ENCODE data around the gene ZC2HC1C.
A peak's percentile ranks its signal among the peaks of the same experiment; 100 is the strongest.
"Not testable (repeated sequence)": the region's sequence is repeated elsewhere in the genome, so short reads cannot be mapped to it uniquely, and the experiment has no call there.

Gene ZC2HC1C

DNA sequence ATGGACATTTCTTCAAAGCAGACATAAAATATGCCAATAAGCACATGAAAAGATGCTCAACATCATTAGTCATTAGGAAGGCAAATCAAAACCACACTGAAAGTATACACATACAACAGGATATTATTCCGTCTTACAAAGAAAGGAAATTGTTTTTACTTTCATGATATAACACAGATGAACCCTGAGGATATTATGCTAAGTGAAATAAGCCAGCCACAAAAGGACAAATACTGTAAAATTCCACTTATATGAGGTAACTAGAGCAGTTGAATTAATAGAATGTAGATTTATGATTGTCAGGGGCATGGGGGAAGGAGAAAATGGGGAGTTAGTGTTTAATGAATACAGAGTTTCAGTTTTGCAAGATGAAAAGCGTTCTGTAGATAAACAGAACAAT lies 9.8 kb upstream of the ZC2HC1C start:
- DNase-seq (ENCODE audit: low read depth): no peak

DNA sequence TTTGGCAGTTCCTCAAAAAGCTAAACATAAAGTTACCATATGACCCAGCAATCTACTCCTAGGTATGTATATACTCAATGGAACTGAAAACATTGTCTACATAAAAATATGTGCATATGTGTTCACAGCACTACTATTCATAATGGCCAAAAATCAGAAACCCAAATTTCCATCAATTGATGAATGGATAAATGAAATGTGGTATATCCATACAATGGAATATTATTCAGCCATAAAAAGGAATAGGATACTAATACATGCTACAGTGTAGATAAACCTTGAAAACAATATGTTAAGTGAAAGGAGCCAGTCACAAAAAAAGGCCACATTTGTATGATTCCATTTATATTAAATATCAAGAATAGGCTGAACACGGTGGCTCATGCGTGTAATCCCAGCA lies 9.0 kb upstream of the ZC2HC1C start:
- DNase-seq (ENCODE audit: low read depth): no peak

DNA sequence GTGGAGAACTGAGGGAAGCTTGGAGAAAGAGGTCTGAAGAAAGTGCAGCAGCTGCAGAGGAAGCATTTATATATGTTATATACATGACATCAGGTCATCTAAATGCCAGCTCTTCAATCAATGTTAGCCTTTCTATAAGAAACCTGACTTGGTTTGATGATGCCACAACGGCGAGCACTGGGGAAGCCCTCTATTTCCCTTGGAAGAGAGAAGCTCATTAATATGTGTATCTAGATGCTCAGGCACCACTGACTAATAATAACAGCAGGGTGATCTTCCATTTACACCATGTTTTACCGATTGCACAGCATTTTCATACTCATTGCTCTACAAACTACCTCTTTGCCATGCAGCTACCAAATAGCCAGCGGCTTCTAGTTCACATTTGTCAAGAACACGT lies 6.4 kb upstream of the ZC2HC1C start:
- no peak for DNase-seq (ENCODE audit: low read depth)

DNA sequence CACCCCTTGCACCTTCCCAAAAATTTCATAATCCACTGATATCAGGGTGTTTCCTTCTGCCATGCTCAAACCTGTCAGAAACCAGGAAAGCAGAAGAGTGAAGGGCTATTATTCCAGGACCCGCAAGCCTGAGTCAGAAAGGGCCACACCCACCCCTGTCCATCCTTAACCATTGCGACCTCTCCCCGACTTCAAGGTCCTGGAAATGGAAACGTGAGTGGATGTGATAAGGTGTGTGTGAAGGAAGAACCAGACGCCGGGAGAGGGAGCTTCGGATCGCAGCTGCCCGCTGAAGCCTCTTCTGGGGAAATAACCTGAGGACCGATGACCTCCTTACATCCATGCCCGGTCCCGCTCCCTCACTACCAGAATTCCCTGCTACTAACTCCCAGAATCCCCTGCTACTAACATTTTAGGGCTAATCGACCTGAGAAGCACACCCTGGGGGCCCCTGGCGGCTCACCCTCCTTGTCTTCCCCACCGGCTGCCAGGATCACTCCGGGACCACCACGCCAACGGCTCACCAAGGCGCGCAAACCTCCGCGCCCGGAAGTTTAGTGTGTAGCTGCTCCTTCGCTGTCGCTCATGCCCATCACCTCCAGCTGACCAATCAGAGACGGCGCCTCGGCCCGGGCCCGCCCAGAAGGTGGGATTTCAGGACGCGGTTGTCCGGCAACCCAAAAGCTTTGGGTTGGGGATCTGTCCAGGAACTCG lies 5.8 kb upstream of the ZC2HC1C start, which contains the start of gene ACYP1:
Gene ACYP1 (minus strand): TSS at position 534 of the 714 bp plus-strand sequence. CDS start 471 bp downstream, at position 63.
- DNase-seq (ENCODE audit: low read depth): no peak

DNA sequence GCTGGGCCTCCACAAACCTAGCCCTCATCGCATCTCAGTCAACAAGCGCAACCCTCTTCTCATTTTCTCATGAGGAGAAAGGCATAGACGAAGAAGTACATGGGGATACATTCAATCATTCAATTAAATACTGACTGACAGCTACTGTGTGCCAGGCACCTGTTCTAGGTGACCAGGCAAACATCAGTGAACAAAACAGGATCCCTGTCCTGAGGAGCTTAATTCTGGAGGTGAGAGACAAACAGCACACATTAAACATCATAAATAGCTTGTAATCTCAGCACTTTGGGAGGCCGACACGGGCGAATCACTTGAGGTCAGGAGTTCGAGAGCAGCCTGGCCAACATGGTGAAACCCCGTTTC lies 5.3 kb upstream of the ZC2HC1C start:
- no peak for DNase-seq (ENCODE audit: low read depth)

DNA sequence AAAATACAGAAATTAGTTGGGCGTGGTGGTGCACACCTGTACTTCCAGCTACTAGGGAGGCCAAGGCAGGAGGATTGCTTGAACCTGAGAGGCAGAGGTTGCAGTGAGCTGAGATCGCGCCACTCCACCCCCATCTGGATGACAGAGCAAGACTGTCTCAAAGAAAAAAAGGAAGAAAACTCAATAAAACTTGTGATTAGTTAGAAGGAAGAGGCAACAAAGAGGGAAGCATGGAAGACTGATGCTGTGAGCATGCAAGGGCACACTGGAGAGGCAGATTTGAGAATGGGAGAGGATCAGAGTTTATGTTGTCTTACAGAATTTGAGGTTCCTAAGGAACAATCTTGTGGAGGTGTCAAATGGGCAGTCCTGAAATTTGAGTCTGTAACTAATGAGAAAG lies 2.8 kb upstream of the ZC2HC1C start:
- no peak for DNase-seq (ENCODE audit: low read depth)

DNA sequence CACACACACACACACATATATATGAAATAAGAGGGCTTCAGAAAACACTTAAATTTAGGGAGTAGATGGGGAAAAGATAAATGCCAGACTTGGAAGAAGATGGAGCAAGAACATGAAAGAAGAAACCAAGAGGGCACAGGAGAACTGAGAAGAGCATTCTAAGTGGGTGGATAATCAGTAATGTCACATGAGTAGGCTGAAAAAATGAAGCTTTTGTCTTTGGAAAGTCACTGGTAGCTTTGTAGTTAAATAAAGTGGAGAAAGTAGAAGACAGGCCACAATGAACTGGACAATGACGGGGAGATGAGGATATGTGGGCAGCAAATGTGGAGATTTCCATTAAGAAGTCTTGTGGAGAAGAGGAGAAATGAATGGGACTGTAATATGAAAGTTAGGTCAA lies 2.2 kb upstream of the ZC2HC1C start:
- no peak for DNase-seq (ENCODE audit: low read depth)

DNA sequence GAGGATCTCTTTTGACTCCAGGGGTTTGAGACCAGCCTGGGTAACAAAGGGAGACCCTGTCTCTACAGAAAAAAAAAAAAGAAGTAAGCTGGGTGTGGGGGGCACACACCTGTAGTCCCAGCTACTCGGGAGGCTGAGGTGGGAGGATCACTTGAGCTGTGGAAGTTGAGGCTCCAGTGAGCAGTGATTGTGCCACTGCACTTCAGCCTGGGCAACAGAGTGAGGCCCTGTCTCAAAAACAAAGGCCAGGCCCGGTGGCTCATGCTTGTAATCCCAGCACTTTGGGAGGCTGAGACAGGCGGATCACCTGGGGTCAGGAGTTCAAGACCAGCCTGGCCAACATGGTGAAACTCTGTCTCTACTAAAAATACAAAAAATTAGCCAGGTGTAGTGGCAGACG lies 1.7 kb upstream of the ZC2HC1C start:
- DNase-seq (ENCODE audit: low read depth): not testable (repeated sequence)

DNA sequence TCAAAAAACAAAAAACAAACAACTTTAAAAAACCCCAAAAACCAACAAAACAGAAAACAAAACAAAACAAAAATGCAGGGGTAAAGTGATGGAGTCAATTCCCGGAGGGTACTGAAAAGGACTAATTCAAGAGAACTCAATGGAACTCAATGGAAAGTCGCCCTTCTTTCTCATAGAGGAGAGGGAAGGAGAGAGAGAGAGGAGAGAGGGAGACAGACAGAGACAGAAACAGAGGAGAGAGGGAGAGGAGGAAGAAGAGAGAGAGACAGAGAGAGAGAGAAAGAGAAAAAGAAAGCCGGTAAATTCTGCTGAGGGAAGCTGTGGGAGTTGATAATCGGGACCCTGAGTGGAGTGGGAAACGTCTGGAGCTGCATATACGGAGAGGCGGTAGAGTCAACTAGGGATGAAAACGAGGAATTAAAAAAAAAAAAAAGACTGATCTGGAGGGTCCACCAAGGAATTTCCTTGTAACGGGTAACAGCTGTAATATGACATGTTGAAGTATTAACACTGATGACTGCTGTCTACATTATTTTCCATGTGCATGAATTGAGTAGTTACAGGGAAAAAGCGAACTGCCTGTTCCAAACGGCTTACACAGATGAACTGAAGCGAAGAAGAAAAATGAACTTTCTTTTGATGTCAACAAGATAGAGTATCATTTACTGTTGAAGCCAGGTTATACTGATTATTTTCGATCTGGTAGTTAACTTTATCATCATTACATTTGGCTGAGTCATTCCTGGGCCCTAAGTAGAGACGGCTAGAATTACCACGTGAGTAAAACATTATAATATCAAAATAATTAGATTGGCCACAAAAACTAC lies 934 bp upstream of the ZC2HC1C start:
- no peak for DNase-seq (ENCODE audit: low read depth)

DNA sequence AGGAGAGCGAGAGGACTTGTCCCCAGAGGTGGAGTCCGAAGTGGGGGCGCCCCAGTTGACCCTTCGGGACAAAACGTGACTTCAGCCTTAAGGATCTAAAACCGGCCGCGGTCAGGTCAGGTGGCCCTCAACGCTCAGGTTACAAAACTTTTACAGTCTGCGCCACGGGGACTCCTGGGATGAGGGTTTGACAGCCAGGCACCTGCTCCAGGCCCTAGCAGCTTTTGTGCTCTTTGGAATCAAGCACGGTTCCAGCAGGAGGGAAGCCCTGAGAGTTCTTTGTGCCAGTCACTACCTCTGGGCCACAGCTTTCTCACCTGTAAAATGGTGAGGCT lies 337 bp downstream of the ZC2HC1C start:
- DNase-seq (ENCODE audit: low read depth): no peak

DNA sequence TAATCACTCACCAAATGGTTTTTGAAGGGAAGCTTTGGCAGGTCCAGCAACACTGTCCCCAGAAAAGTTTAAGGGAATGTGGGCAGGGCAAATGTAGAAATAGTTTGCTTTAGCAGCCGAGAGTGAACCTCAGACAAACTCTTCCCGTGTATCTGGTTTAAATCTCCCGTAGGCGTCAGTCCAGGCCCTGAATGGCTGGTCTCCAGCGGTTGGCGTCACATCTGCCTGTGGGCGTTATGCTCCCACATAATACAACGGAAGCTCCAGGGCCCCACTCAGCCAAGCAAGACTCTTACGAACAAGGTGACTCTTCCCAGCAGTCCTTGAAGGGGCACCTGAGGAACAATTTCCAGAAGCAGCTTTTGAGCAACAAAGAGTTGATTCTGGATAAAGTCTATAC lies 942 bp downstream of the ZC2HC1C start:
- no peak for DNase-seq (ENCODE audit: low read depth)

DNA sequence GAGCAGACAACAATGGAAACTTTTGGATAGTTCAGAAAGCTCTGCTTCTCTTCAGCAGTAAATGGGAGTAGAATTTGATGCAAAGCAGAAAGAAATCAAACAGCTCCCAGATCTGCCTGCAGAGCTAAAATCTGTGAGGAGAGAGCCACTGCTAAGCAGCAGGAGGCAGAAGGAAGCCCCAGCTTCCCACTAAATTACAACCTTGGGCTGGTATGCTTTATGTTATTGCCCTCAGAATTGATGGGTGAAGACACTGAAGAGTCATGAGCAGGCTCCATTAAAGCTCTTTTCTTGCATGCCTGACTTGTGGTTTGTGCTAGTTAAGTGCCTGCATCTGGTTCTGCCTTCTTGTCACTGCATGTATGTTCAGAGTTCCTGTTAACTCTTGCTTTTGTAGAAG lies 8.4 kb downstream of the ZC2HC1C start:
- DNase-seq (ENCODE audit: low read depth): no peak

DNA sequence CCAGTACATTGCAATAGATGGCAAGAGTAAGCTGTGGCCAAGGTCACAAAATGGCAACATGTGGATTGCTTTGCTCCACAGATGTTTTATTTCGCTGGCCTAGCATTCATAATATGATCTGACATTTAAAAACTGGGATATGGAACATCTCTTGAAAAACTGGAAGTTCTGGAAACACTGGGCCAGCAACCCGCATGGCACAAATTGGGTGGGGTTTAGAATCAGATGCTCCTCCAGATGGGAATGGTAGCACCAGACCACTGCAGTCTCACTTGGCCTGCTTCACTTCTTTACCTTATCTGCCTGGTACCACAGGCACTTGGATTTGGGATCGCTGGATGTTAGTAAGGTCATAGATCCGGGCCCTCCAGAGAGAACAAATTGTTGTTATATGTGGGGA lies 10.1 kb downstream of the ZC2HC1C start:
- DNase-seq (ENCODE audit: low read depth): no peak

DNA sequence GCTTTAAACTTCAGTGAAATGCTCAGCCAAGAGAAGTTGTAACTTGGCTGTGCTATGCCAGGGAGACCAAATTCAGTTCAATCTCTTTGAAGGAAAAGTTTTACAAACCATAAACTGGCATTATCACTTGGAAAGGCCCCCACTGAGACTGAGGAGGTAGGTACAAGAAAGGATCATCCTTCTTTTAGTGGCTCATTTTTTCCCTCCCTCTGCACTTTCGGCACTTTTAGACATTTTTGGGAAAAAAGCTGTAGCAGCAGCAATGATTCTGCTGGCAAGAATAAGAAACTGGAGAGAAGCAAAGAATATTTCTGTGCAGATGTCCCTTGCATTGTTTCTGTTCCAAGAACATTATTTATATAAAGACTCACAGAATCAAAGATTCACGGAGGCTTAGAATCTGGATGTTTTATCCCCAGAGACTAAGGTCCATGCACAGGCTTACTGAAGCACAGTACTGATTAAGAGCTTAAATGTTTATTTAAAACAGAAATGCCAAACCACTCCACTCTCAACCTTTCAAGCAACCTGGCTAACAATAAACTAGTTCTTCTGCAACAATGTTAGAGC lies 12.3 kb downstream of the ZC2HC1C start:
- DNase-seq (ENCODE audit: low read depth): no peak

DNA sequence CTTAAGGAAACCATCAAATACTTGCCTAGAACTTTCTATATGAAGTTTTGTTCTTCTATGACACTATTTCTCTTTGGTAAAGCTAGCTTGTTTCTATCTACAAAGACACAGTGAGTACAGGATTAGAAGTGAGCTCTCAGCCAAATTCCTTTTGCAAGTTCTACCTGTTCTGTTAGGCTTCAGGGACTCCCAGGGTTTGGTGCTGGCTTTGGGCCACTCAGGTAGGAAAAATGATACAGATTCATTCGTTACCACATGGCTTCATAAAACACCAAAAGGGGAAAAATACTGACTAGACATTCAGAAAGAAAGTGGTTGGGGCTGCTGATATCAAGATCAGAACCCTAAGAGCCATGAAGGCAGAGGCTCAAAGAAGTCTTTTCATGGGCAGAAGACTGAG lies 13.8 kb downstream of the ZC2HC1C start:
- no peak for DNase-seq (ENCODE audit: low read depth)

DNA sequence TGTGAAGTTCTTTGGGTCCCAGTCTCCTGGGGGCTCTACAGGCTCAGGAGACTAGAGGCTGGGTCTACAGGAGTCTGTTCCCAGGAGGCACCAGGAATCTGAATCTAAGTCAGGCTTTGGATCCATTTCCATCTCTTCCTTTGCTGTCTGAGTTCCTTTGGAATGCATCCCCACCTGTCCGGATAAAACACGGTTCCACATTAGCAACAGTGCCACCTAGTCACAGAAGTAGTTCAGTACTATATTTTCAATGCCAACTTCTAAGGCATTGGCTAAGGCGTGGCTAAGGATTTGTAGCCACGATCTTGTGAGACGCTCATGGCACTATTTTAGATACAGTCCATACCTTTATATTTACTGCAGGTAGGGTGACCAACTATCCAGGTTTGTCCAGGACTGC lies 15.1 kb downstream of the ZC2HC1C start:
- DNase-seq (ENCODE audit: low read depth): no peak

DNA sequence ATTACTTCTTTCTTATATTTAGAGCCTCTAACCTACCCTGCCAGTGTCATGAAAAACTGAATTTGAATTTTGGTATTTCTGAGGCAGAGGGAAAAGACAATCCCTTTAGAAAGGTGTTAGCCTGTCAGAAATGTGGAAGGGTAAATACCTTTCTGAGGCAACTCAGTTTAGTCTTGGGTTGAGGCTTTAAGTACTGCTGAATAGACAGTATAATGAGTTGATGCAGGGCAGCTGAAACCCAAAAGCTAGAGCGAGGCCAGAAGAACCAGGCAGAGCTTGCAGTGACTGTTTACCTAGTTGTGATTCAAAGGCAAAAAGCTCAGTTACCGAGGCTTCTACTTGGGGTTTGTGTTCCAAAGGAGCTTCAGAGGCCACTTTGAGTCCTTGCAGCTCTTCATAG lies 18.7 kb downstream of the ZC2HC1C start:
- no peak for DNase-seq (ENCODE audit: low read depth)

DNA sequence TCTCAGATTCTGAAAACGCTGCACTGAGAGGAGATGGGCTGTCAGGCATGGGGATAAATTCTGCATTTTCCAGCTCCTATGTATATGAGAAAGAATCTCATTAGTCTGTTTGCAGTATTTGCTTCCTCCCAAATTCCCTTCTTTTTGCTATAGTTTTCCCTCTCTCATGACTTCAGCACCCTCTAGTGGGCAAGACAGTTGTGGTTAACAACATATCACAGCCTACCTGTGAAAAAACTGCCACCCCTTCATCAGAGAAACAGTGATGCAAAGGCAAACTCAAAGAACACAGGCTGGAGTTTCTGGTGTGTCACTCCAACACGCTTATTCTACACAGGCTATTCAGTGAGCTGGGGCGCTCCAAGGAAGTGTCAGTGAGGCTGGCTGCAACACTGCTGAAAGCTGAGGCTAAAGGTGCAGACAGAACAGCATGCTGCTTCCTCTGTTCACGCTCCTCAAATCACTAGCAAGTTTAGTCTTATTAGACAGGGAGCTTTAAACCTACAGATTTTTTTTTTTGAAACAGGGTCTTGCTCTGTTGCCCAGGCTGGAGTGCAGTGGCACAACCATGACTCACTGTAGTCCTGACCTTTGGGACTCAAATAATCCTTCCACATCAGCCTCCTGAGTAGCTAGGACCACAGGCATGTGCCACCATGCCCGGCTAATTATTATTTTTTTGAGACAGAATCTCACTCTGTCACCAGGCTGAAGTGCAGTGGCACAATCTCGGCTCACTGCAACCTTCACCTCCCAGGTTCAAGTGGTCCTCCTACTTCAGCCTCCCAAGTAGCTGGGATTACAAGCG lies 19.3 kb downstream of the ZC2HC1C start:
- DNase-seq (ENCODE audit: low read depth): no peak

DNA sequence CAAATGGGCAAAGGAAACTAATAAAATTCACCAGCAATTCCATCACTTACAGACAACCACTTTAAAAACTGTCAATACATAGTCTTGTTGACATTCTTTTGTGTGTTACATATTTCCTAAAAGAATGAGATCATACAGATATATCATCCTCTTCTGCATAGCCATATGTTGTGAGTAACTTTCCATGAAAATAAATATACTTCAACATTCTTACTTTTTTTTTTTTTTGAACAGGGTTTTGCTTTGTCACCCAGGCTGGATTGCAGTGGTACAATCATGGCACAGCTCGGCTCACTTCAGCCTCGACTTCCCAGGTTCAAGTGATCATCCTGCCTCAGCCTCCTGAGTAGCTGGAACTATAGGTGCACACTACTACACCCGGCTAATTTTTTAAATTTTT lies 20.9 kb downstream of the ZC2HC1C start:
- peak; percentile 3 for DNase-seq (ENCODE audit: low read depth)

DNA sequence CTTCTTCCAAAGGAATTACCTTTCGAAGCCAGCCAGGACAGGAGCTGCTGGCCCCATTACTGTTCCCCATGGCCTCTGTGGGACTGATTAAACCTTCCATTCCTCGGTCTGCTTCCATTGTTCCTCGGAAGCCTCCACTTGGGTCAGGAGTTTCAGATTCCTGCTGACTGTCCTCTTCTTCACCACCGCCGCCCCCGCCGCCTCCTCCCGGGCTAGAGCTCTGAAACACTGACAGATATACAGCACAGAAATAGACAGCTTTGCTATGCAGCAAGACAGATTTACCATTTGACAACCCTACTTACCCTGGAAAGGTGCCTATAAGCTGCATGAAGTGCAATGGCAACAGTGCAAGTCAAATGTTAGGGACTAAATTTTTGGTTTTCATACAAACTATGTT lies 21.8 kb downstream of the ZC2HC1C start:
- no peak for DNase-seq (ENCODE audit: low read depth)

DNA sequence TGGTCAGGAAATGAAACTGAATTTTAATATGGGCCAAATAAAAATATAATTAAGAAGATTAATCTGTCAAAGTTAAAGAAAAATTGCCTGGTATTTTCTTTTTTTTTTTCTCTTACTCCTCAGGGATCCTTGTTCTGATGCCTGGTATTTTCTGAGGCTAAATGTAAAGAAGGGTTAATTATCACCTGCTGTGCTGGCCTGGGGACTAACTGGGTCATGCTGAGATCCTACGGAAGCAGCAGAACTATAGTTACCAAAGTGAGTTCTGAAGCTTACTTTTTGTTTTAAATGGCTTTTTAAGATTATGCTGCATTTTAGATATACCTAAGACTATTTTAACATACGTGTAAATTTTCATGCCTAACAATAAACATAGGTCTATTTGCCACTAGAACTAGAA lies 23.3 kb downstream of the ZC2HC1C start:
- DNase-seq (ENCODE audit: low read depth): no peak

DNA sequence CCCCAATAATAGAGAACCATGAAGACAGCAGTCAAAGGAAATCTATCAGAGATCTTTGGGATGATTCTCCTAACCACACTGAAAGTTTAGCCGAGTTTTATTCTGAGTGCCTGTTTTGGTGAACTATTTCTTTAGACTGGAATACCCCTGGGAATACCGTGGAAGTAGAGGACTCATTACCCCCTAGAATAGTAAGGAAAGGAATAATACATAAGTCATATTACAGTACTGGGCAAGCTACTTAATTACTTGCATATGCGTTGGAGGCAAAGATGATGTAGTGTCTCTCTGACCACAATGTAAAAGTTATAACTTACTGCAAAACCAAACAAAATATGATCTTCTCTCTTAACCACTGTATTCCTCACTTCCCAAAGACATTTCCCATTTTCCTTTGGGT lies 25.5 kb downstream of the ZC2HC1C start:
- DNase-seq (ENCODE audit: low read depth): no peak

DNA sequence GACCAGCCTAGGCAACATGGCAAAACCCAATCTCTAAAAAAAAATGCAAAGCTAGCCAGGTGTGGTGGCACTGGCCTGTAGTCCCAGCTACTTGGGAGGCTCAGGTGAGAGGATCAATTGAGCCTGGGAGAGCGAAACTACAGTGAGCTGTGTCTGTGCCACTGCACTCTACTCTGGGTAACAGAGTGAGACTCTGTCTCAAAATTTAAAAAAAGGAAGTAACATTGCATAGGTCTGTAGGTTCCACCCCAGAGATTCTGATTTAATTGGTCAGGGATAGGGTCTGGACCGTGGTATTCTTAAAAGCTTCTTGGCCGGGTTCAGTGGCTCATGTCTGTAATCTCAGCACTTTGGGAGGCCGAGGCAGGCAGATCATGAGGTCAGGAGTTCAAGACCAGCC lies 26.2 kb downstream of the ZC2HC1C start:
- DNase-seq (ENCODE audit: low read depth): no peak

All from non-pigmented ciliary epithelial cell (primary cell).